HCT116 (cell line): Measurements from ENCODE around the gene PRM1. TPM values are rescaled to one million over a fixed set of nuclear protein-coding genes. Genes with fewer than 3 reads are reported as not detected.

Experiments
- ATAC-seq: fragments of 200-7000 bp; cut with Tn5 transposase; 2 replicates; pipeline ENCODE4 v1.9.1; 2020; ENCODE audit warnings: mild to moderate bottlenecking, moderate library complexity
- BruUV-seq: library from RNA; stranded (reverse); fragments of 400-500 nt; replicated peaks from 2 replicates; lab custom pipeline; 2021; lab: Mats Ljungman, UMichigan
- CTCF ChIA-PET: fragments of 300-600 bp; sonication (Branson Sonifier 250); formaldehyde crosslinking; loops from one replicate; lab custom pipeline; 2021; ENCODE audit warnings: antibody characterized with exemption; lab: Charles Lee
- POLR2A ChIA-PET: fragments of 300-600, 350-600 bp; sonication (Branson Sonifier 250); formaldehyde crosslinking; loops from one replicate; lab custom pipeline; 2021; ENCODE audit warnings: antibody characterized with exemption; lab: Charles Lee
- RAD21 ChIA-PET, 2 experiments: fragments of 300-600 bp; sonication (Branson Sonifier 250); formaldehyde crosslinking; loops; one replicate each; lab custom pipeline; 2023; ENCODE audit warnings: low total read pairs in 2 of 2; ENCODE audit not compliant: uncharacterized antibody in 2 of 2, unreplicated experiment in 2 of 2, low non-redundant PET in 1 of 2; lab: Charles Lee
- DNase-seq: peaks from one replicate; pipeline ENCODE4 v3.0.0-alpha.2; 2010; ENCODE audit warnings: low read depth, low spot score
- H2AFZ ChIP-seq: fragments of 200-600 bp; shearing (Covaris generic), sonication (generic); 2 replicates; pipeline ENCODE4 v1.6.1; 2017; ENCODE audit warnings: low read depth, mixed run types, mixed read lengths, antibody characterized with exemption, low read length; ENCODE audit not compliant: poor library complexity, severe bottlenecking
- H3K27ac ChIP-seq: 2 replicates; pipeline ENCODE4 v1.5.1; 2012; ENCODE audit warnings: low read depth, low read length
- H3K27me3 ChIP-seq: fragments of 200-600 bp; sonication (generic); 2 replicates; pipeline ENCODE4 v1.6.1; 2016; ENCODE audit warnings: mixed run types, low read length, mixed read lengths; ENCODE audit not compliant: insufficient read depth
- H3K36me3 ChIP-seq, 2 experiments: fragments of 200-500 bp in 1 of 2; fragments of 200-600 bp in 1 of 2; sonication (Bioruptor generic) in 1 of 2; sonication (generic) in 1 of 2; 2 replicates each; pipeline versions ENCODE4 v1.5.1 to v1.6.1; 2014 to 2016; ENCODE audit warnings: low read length in 2 of 2, inconsistent platforms in 1 of 2, mixed read lengths in 1 of 2, mixed run types in 1 of 2; ENCODE audit not compliant: insufficient read depth in 2 of 2, control insufficient read depth in 1 of 2
- H3K4me1 ChIP-seq, 2 experiments: fragments of 200-600 bp in 1 of 2; sonication (generic) in 1 of 2; 2 replicates each; pipeline versions ENCODE4 v1.5.1 to v1.6.1; 2012 to 2017; ENCODE audit warnings: low read length in 2 of 2, inconsistent platforms in 1 of 2, mild to moderate bottlenecking in 1 of 2, mixed read lengths in 1 of 2, mixed run types in 1 of 2, moderate library complexity in 1 of 2; ENCODE audit not compliant: insufficient read depth in 2 of 2, control insufficient read depth in 1 of 2
- H3K4me2 ChIP-seq: fragments of 200-600 bp; sonication (generic); 2 replicates; pipeline ENCODE4 v1.6.1; 2017; ENCODE audit warnings: mixed run types, low read length, mixed read lengths
- H3K4me3 ChIP-seq, 2 experiments: fragments of 200-600 bp in 1 of 2; sonication (generic) in 1 of 2; replicated peaks in 1 of 2; 2 replicates each; pipeline ENCODE4 v1.5.1; 2011 to 2016; ENCODE audit warnings: low read length in 2 of 2, control low read depth in 1 of 2, low read depth in 1 of 2, mild to moderate bottlenecking in 1 of 2, mixed read lengths in 1 of 2, mixed run types in 1 of 2
- H3K79me2 ChIP-seq: fragments of 200-600 bp; sonication (generic); 2 replicates; pipeline ENCODE4 v1.6.1; 2017; ENCODE audit warnings: mild to moderate bottlenecking, mixed run types, low read length, moderate library complexity, mixed read lengths; ENCODE audit not compliant: insufficient read depth
- H3K9ac ChIP-seq: fragments of 200-600 bp; sonication (generic); 2 replicates; pipeline ENCODE4 v1.6.1; 2016; ENCODE audit warnings: low read length, mixed read lengths
- H3K9me2 ChIP-seq: fragments of 200-600 bp; sonication (generic), shearing (Covaris generic); 2 replicates; pipeline ENCODE4 v1.6.1; 2017; ENCODE audit warnings: mixed run types, mild to moderate bottlenecking, moderate library complexity; ENCODE audit not compliant: insufficient read depth
- H3K9me3 ChIP-seq, 2 experiments: fragments of 200-500 bp in 1 of 2; fragments of 200-600 bp in 1 of 2; sonication (Bioruptor generic) in 1 of 2; sonication (generic) in 1 of 2; 2 replicates each; pipeline ENCODE4 v1.6.1; 2014 to 2017; ENCODE audit warnings: low read length in 2 of 2, mixed read lengths in 2 of 2, inconsistent platforms in 1 of 2, low read depth in 1 of 2, mild to moderate bottlenecking in 1 of 2, mixed run types in 1 of 2, moderate library complexity in 1 of 2; ENCODE audit not compliant: control insufficient read depth in 1 of 2, insufficient read depth in 1 of 2
- H4K20me1 ChIP-seq: fragments of 200-600 bp; sonication (generic), shearing (Covaris generic); 2 replicates; pipeline ENCODE4 v1.6.1; 2017; ENCODE audit warnings: mixed run types, mild to moderate bottlenecking, moderate library complexity; ENCODE audit not compliant: insufficient read depth
- CTCF ChIP-seq, 3 experiments: fragments of 200-600 bp in 1 of 3; sonication (generic) in 1 of 3; IDR thresholded peaks in 2 of 3; conservative IDR thresholded peaks in 1 of 3; 2 replicates each; pipeline ENCODE4 v1.5.1; 2012 to 2017; ENCODE audit warnings: low read depth in 2 of 3, low read length in 2 of 3, antibody characterized with exemption in 1 of 3, borderline replicate concordance in 1 of 3, control low read depth in 1 of 3, mild to moderate bottlenecking in 1 of 3, mixed read lengths in 1 of 3, mixed run types in 1 of 3, moderate library complexity in 1 of 3; ENCODE audit not compliant: insufficient read depth in 1 of 3
- FOSL1 ChIP-seq: IDR thresholded peaks from 2 replicates; pipeline ENCODE4 v1.6.1; 2012; ENCODE audit warnings: low read depth
- POLR2AphosphoS5 ChIP-seq: IDR thresholded peaks from 2 replicates; pipeline ENCODE4 v1.6.1; 2011; ENCODE audit warnings: mild to moderate bottlenecking, low read depth, low read length, moderate library complexity
- YY1 ChIP-seq: IDR thresholded peaks from 2 replicates; pipeline ENCODE4 v1.6.1; 2011; ENCODE audit warnings: low read length, low read depth, moderate library complexity, mild to moderate bottlenecking; ENCODE audit not compliant: insufficient replicate concordance; ENCODE audit errors: extremely low read depth
- intact Hi-C: fragments of 100-400 bp; cut with micrococcal nuclease; formaldehyde crosslinking; loops from 2 replicates; pipeline ENCODE4 v1.10.0; 2022
- total RNA-seq: library from RNA; stranded (reverse); gene quantifications from one replicate; pipeline ENCODE4 v1.2.1, GENCODE V29; 2021; ENCODE audit not compliant: unreplicated experiment

PRM1 gene
- total RNA-seq, 1 experiment from 2014 or later = not detected

GRCh38 chr16:11283820-11284248 lies 2.7 kb upstream of the PRM1 start:
- no TSS peak for BruUV-seq
- Histone ChIP-seq H3K4me3 (no peak overlapping the region), H3K27ac (no peak overlapping the region)
- TF ChIP-seq POLR2AphosphoS5 (no peak), CTCF (IDR thresholded peaks at IDR 0.05 in 2 of 3, conservative IDR thresholded peaks at IDR 0.05 in 1 of 3; ENCODE audit: borderline replicate concordance in 1 of 3, insufficient read depth in 1 of 3, low read depth in 2 of 3, low read length in 2 of 3) (peak in 1 of 3 experiments; percentile 12; a peak in 1 of 6 replicates)
- TF ChIP-seq, all 23 proteins: peak for 1
- ATAC-seq = no peak
- Histone ChIP-seq H3K4me2 (no peak overlapping the region), H3K36me3 (no peaks in the 10 kb centered on the region), H4K20me1 (no peaks in the 10 kb centered on the region), H3K27me3 (peaks cover 3% of the 10 kb centered on the region; the same call in 1 of the 2 replicates), H3K9me2 (no peaks in the 10 kb centered on the region), H3K79me2 (no peaks in the 10 kb centered on the region), H3K4me1 (no peaks in the 10 kb centered on the region), H3K9me3 (no peaks in the 10 kb centered on the region), H3K9ac (no peak overlapping the region), H2AFZ (no peak overlapping the region)
- DNase-seq = no peak
- RAD21 ChIA-PET = interaction anchor here in 1 of 2 experiments (0.6 kb wide), 1 partner anchor 48 kb away, joined by 3 read pairs; no protein-coding TSS in a partner anchor
- POLR2A ChIA-PET = interaction anchor here (2.1 kb wide), 1 partner anchor 28 kb away, joined by 7 read pairs; the partner anchor contains the start of gene SOCS1
- intact Hi-C loops = no loop called here
- CTCF ChIA-PET = interaction anchor here (1.3 kb wide), 1 partner anchor 28 kb away, joined by 3 read pairs; the partner anchor contains the start of gene SOCS1

GRCh38 chr16:11278681-11279628 lies 2.2 kb downstream of the PRM1 start:
- BruUV-seq = no TSS peak
- intact Hi-C loops = no loop called here
- CTCF ChIA-PET = no interaction called here

More at GRCh38 chr16:11278681-11279628, 2.2 kb downstream of the PRM1 start:
- Histone ChIP-seq H3K9me3 (no peaks in the 10 kb centered on the region), H3K4me2 (no peak overlapping the region), H3K4me1 (no peaks in the 10 kb centered on the region), H3K27me3 (peaks cover 3% of the 10 kb centered on the region; the same call in 1 of the 2 replicates), H3K9ac (no peak overlapping the region), H3K9me2 (no peaks in the 10 kb centered on the region), H3K4me3 (no peak overlapping the region), H3K27ac (no peak overlapping the region), H2AFZ (no peak overlapping the region), H3K79me2 (no peaks in the 10 kb centered on the region), H4K20me1 (no peaks in the 10 kb centered on the region), H3K36me3 (no peaks in the 10 kb centered on the region)
- TF ChIP-seq FOSL1 = no peak
- TF ChIP-seq YY1 = no peak
- RAD21 ChIA-PET = no interaction called here
- ATAC-seq (no peak), DNase-seq (no peak)
- POLR2A ChIA-PET = no interaction called here
